Left renal pelvis (tissue), 4 donors: ENCODE data around the gene FGF22. TPM values are rescaled to one million over a fixed set of nuclear protein-coding genes. Genes with fewer than 3 reads are reported as not detected.

ENCODE experiments used
- polyA plus RNA-seq, 4 donors: library from polyadenylated mRNA; unstranded; fragments of 120-200 nt; gene quantifications; one replicate each; pipeline ENCODE4 v1.2.1, GENCODE V29; 2013; ENCODE audit not compliant: insufficient read length in 4 of 4

The FGF22 gene
- polyA plus RNA-seq, 4 donors = 0.11 to 0.55 (median 0.34) TPM

Other genes starting within 250 kb of the FGF22 start
- 1 to 10 TPM; 1.2 to 2.9 (median 1.8) TPM for gene C2CD4C, start 230.7 kb upstream of the FGF22 start, polyA plus RNA-seq
- gene SHC2, start 178.8 kb upstream of the FGF22 start, polyA plus RNA-seq = 10 to 100 TPM; 24.6 to 39.6 (median 29.3) TPM
- 1 to 10 TPM; 2.8 to 5.8 (median 4.5) TPM for gene MADCAM1, start 143.4 kb upstream of the FGF22 start, polyA plus RNA-seq
- gene TPGS1, start 132.4 kb upstream of the FGF22 start, polyA plus RNA-seq = 10 to 100 TPM in 2 of 4 donors, 1 to 10 TPM in 2; 5.3 to 16.9 (median 9.5) TPM
- gene CDC34, start 108.1 kb upstream of the FGF22 start, polyA plus RNA-seq = 10 to 100 TPM; 50.0 to 71.2 (median 60.9) TPM
- under 1 TPM in 3 of 4 donors, not detected in 1; 0.23 to 0.94 (median 0.37) TPM for gene GZMM, start 95.8 kb upstream of the FGF22 start, polyA plus RNA-seq
- 100 to 1,000 TPM; 264 to 534 (median 410) TPM for gene BSG, start 67.3 kb upstream of the FGF22 start, polyA plus RNA-seq
- gene HCN2, start 50.0 kb upstream of the FGF22 start, polyA plus RNA-seq = under 1 TPM; 0.19 to 0.74 (median 0.38) TPM
- 10 to 100 TPM; 37.1 to 65.9 (median 53.1) TPM for gene POLRMT, start 6.3 kb upstream of the FGF22 start, polyA plus RNA-seq
- 10 to 100 TPM; 19.4 to 37.5 (median 20.5) TPM for gene RNF126, start 23.3 kb downstream of the FGF22 start, polyA plus RNA-seq
- 10 to 100 TPM; 14.3 to 18.8 (median 17.7) TPM for gene FSTL3, start 36.5 kb downstream of the FGF22 start, polyA plus RNA-seq
- gene PRSS57, start 55.6 kb downstream of the FGF22 start, polyA plus RNA-seq = under 1 TPM in 3 of 4 donors, not detected in 1; 0.22 to 0.46 (median 0.23) TPM
- 100 to 1,000 TPM in 1 of 4 donors, 10 to 100 TPM in 3; 63.6 to 111 (median 78.1) TPM for gene PALM, start 69.1 kb downstream of the FGF22 start, polyA plus RNA-seq
- gene MISP, start 111.2 kb downstream of the FGF22 start, polyA plus RNA-seq = 10 to 100 TPM in 1 of 4 donors, 1 to 10 TPM in 2, under 1 TPM in 1; 0.44 to 10.6 (median 6.8) TPM
- 100 to 1,000 TPM; 292 to 417 (median 389) TPM for gene PTBP1, start 157.6 kb downstream of the FGF22 start, polyA plus RNA-seq
- 10 to 100 TPM; 10.3 to 18.9 (median 11.4) TPM for gene PLPPR3, start 182.1 kb downstream of the FGF22 start, polyA plus RNA-seq
- gene AZU1, start 188.0 kb downstream of the FGF22 start, polyA plus RNA-seq = 1 to 10 TPM in 2 of 4 donors, under 1 TPM in 2; 0.86 to 3.6 (median 1.1) TPM
- 1 to 10 TPM in 2 of 4 donors, under 1 TPM in 2; 0.59 to 2.0 (median 1.0) TPM for gene PRTN3, start 201.1 kb downstream of the FGF22 start, polyA plus RNA-seq
- gene ELANE, start 212.4 kb downstream of the FGF22 start, polyA plus RNA-seq = 1 to 10 TPM in 1 of 4 donors, under 1 TPM in 1, not detected in 2; 0.48 to 1.1 TPM
- 10 to 100 TPM in 1 of 4 donors, 1 to 10 TPM in 3; 2.3 to 12.9 (median 3.6) TPM for gene CFD, start 219.8 kb downstream of the FGF22 start, polyA plus RNA-seq